Caco-2 (cell line): Measurements from ENCODE around the gene TEKT2. TPM values are rescaled to one million over a fixed set of nuclear protein-coding genes. Genes with fewer than 3 reads are reported as not detected.

Experiments
- BruUV-seq: library from RNA; stranded (reverse); fragments of 400-500 nt; replicated peaks from 2 replicates; lab custom pipeline; 2021; lab: Mats Ljungman, UMichigan
- CTCF ChIA-PET: fragments of 300-600 bp; sonication (Branson Sonifier 250); formaldehyde crosslinking; loops from one replicate; lab custom pipeline; 2022; ENCODE audit warnings: antibody characterized with exemption; lab: Charles Lee
- POLR2A ChIA-PET: fragments of 300-600 bp; sonication (Branson Sonifier 250); formaldehyde crosslinking; loops from one replicate; lab custom pipeline; 2022; ENCODE audit warnings: antibody characterized with exemption; lab: Charles Lee
- DNase-seq, 2 experiments: peaks; one replicate each; pipeline versions ENCODE4 v3.0.0 to v3.0.0-alpha.2; 2020 to 2022
- H3K27me3 ChIP-seq: replicated peaks from 2 replicates; pipeline ENCODE4 v1.6.0; 2011; ENCODE audit warnings: low read length; ENCODE audit not compliant: control insufficient read depth, insufficient read depth
- H3K36me3 ChIP-seq: 2 replicates; pipeline ENCODE4 v1.5.1; 2011; ENCODE audit warnings: low read length; ENCODE audit not compliant: control insufficient read depth, insufficient read depth
- H3K4me1 ChIP-seq: fragments of 250-450 bp; sonication (Bioruptor Pico); 2 replicates; pipeline ENCODE4 v1.5.1; 2020; ENCODE audit warnings: mild to moderate bottlenecking
- H3K4me3 ChIP-seq: 2 replicates; pipeline ENCODE4 v1.5.1; 2011; ENCODE audit warnings: low read depth, mild to moderate bottlenecking, control low read depth, low read length
- H3K9me3 ChIP-seq: fragments of 250-450 bp; sonication (Bioruptor Pico); 2 replicates; pipeline ENCODE4 v1.5.1; 2020; ENCODE audit warnings: mild to moderate bottlenecking, moderate library complexity
- H3K27ac Mint-ChIP-seq: one replicate; pipeline ENCODE4 v1.8.0; 2022; ENCODE audit warnings: mixed read lengths; ENCODE audit not compliant: unreplicated experiment
- H3K27me3 Mint-ChIP-seq: one replicate; pipeline ENCODE4 v1.8.0; 2022; ENCODE audit warnings: mixed read lengths; ENCODE audit not compliant: insufficient read depth, unreplicated experiment
- H3K36me3 Mint-ChIP-seq: one replicate; pipeline ENCODE4 v1.8.0; 2022; ENCODE audit warnings: mild to moderate bottlenecking, mixed read lengths; ENCODE audit not compliant: insufficient read depth, unreplicated experiment
- H3K4me1 Mint-ChIP-seq: one replicate; pipeline ENCODE4 v1.8.0; 2022; ENCODE audit warnings: low read depth, mixed read lengths; ENCODE audit not compliant: unreplicated experiment
- H3K4me3 Mint-ChIP-seq: one replicate; pipeline ENCODE4 v1.8.0; 2022; ENCODE audit warnings: mild to moderate bottlenecking, moderate library complexity, mixed read lengths; ENCODE audit not compliant: unreplicated experiment
- H3K9me3 Mint-ChIP-seq: one replicate; pipeline ENCODE4 v1.8.0; 2022; ENCODE audit warnings: mixed read lengths; ENCODE audit not compliant: unreplicated experiment
- CTCF ChIP-seq, 2 experiments: fragments of 200-600 bp in 1 of 2; IDR thresholded peaks; 1 replicate in 1 of 2; 2 replicates in 1 of 2; pipeline versions ENCODE4 v1.5.1 to v1.8.0; 2011 to 2022; ENCODE audit warnings: antibody characterized with exemption in 1 of 2, control low read depth in 1 of 2, inconsistent platforms in 1 of 2, low read depth in 1 of 2, low read length in 1 of 2, mild to moderate bottlenecking in 1 of 2, moderate library complexity in 1 of 2; ENCODE audit not compliant: insufficient read depth in 1 of 2, severe bottlenecking in 1 of 2, unreplicated experiment in 1 of 2
- intact Hi-C: fragments of 100-400 bp; cut with micrococcal nuclease; formaldehyde crosslinking; loops from one replicate; pipeline ENCODE4 v1.10.0; 2022; ENCODE audit not compliant: unreplicated experiment
- total RNA-seq: library from RNA; stranded (reverse); gene quantifications from 2 replicates; pipeline ENCODE4 v1.2.3, GENCODE V29; 2022

Gene TEKT2
- total RNA-seq, 1 experiment from 2014 or later = not detected

GRCh38 chr1:36126797-36127500 lies 43.1 kb downstream of the TEKT2 start:
- Mint-ChIP-seq H3K27me3 (peaks cover 3% of the 10 kb centered on the region), H3K36me3 (no peaks in the 10 kb centered on the region), H3K9me3 (no peaks in the 10 kb centered on the region), H3K4me3 (no peak overlapping the region), H3K4me1 (no peaks in the 10 kb centered on the region), H3K27ac (no peak overlapping the region)
- BruUV-seq = no TSS peak
- TF ChIP-seq CTCF (IDR thresholded peaks at IDR 0.05; ENCODE audit: insufficient read depth in 1 of 2, low read depth in 1 of 2, low read length in 1 of 2, severe bottlenecking in 1 of 2, unreplicated experiment in 1 of 2) = no peak
- POLR2A ChIA-PET = no interaction called here
- Histone ChIP-seq H3K4me1 (0 out of 2 replicates have a peak, but pooled peaks cover 3% of the 10 kb centered on the region), H3K9me3 (no peaks in the 10 kb centered on the region), H3K4me3 (no peak overlapping the region), H3K36me3 (no peaks in the 10 kb centered on the region), H3K27me3 (no peaks in the 10 kb centered on the region)
- CTCF ChIA-PET = no interaction called here
- intact Hi-C loops = no loop called here
- no peak for DNase-seq

GRCh38 chr1:36128126-36128904 lies 44.4 kb downstream of the TEKT2 start:
- Histone ChIP-seq H3K27me3 (no peaks in the 10 kb centered on the region), H3K36me3 (no peaks in the 10 kb centered on the region), H3K4me3 (no peak overlapping the region), H3K9me3 (no peaks in the 10 kb centered on the region), H3K4me1 (0 out of 2 replicates have a peak, but pooled peaks cover 3% of the 10 kb centered on the region)
- no peak for DNase-seq
- Mint-ChIP-seq H3K4me3 (no peak overlapping the region), H3K27me3 (peaks cover 2% of the 10 kb centered on the region), H3K36me3 (no peaks in the 10 kb centered on the region), H3K27ac (no peak overlapping the region), H3K9me3 (no peaks in the 10 kb centered on the region), H3K4me1 (no peaks in the 10 kb centered on the region)
- CTCF ChIA-PET = interaction anchor here (0.5 kb wide), 1 partner anchor 347 kb away, joined by 5 read pairs; no protein-coding TSS in a partner anchor
- BruUV-seq = no TSS peak
- POLR2A ChIA-PET = interaction anchor here (0.7 kb wide), 1 partner anchor 1902 kb away, joined by 7 read pairs; no protein-coding TSS in a partner anchor
- TF ChIP-seq CTCF (IDR thresholded peaks at IDR 0.05; ENCODE audit: insufficient read depth in 1 of 2, low read depth in 1 of 2, low read length in 1 of 2, severe bottlenecking in 1 of 2, unreplicated experiment in 1 of 2) = no peak
- intact Hi-C loops = no loop called here

DNA sequence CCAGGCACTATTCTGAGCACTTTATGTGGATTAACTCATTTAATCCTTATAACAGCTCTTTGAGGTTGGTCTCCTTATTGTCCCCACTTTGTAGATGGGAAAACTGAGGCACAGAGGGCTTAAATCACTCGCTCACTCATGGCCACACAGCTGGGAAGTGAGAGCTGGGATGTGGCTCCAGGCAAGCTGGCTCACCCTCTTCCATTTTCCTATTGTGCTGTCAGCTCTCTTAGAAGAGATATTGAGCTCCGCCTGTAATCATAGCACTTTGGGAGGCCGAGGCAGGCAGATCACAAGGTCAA lies 45.0 kb downstream of the TEKT2 start:
- intact Hi-C loops = no loop called here
- H3K4me1 ChIP-seq = 0 out of 2 replicates have a peak, but pooled peaks cover 3% of the 10 kb centered on the region
- no peaks in the 10 kb centered on the region for H3K9me3 ChIP-seq
- Mint-ChIP-seq H3K9me3 (no peaks in the 10 kb centered on the region), H3K27me3 (no peaks in the 10 kb centered on the region), H3K4me1 (no peaks in the 10 kb centered on the region), H3K27ac (no peak overlapping the region), H3K36me3 (no peaks in the 10 kb centered on the region), H3K4me3 (no peak overlapping the region)
- no peaks in the 10 kb centered on the region for H3K27me3 ChIP-seq
- ChIA-PET POLR2A (interaction anchor here (0.7 kb wide), 1 partner anchor 1901 kb away, joined by 7 read pairs; no protein-coding TSS in a partner anchor), CTCF (no interaction called here)
- no peaks in the 10 kb centered on the region for H3K36me3 ChIP-seq
- no TSS peak for BruUV-seq
- no peak overlapping the region for H3K4me3 ChIP-seq
- DNase-seq = no peak
- TF ChIP-seq CTCF (IDR thresholded peaks at IDR 0.05; ENCODE audit: insufficient read depth in 1 of 2, low read depth in 1 of 2, low read length in 1 of 2, severe bottlenecking in 1 of 2, unreplicated experiment in 1 of 2) = no peak
